ENCODE measurements around the gene CDK2AP2.
"Not testable (repeated sequence)": the region's sequence is repeated elsewhere in the genome, so short reads cannot be mapped to it uniquely, and the experiment has no call there.

Gene CDK2AP2

GRCh38 chr11:67466962-67467771 is 40.8 kb downstream of the CDK2AP2 start:
- CTCF ChIA-PET: no interaction called here
- TF ChIP-seq FOXK2 (IDR thresholded peaks at IDR 0.05): no peak
- no peak for TF ChIP-seq PKNOX1 (IDR thresholded peaks at IDR 0.05)
- TF ChIP-seq FOXM1 (IDR thresholded peaks at IDR 0.05; ENCODE audit: borderline replicate concordance): no peak
- no peak for TF ChIP-seq BHLHE40 (IDR thresholded peaks at IDR 0.05; ENCODE audit: borderline replicate concordance)
- DNase-seq (ENCODE audit: extremely low spot score): no peak
- POLR2A ChIA-PET: interaction anchor here (0.6 to 3.5 kb wide), 14 partner anchors 11 to 75 kb away, joined by 3 to 34 read pairs (median 4); partner anchors contain the start of genes AIP, CABP4, PPP1CA and PTPRCAP

- CTCF ChIA-PET: no interaction called here
- POLR2A ChIA-PET: interaction anchor here (2.1 to 3.2 kb wide), 3 partner anchors 37 to 65 kb away, joined by 7 to 14 read pairs (median 13); partner anchors contain the start of genes PPP1CA and RPS6KB2
These were observed 41.6 kb downstream of the CDK2AP2 start for GRCh38 chr11:67466367-67466766.

GRCh38 chr11:67465530-67465929 is 42.4 kb downstream of the CDK2AP2 start:
- DNase-seq (ENCODE audit: extremely low spot score); CTCF ChIA-PET: not testable (repeated sequence)
- POLR2A ChIA-PET: interaction anchor here (0.9 to 2.3 kb wide), 7 partner anchors 13 to 64 kb away, joined by 3 to 13 read pairs (median 6); partner anchors contain the start of genes AIP, GPR152, PPP1CA and RPS6KB2

More at GRCh38 chr11:67466367-67466766, 41.6 kb downstream of the CDK2AP2 start:
- TF ChIP-seq FOXM1 (IDR thresholded peaks at IDR 0.05; ENCODE audit: borderline replicate concordance) (no peak), ELF4 (IDR thresholded peaks at IDR 0.05) (no peak), FOXK2 (IDR thresholded peaks at IDR 0.05) (no peak), FOXA1 (IDR thresholded peaks at IDR 0.05) (no peak), HDGF (IDR thresholded peaks at IDR 0.05; ENCODE audit: borderline replicate concordance) (no peak), CTBP1 (IDR thresholded peaks at IDR 0.05; ENCODE audit: borderline replicate concordance) (no peak), L3MBTL2 (conservative IDR thresholded peaks at IDR 0.05) (no peak), LEF1 (IDR thresholded peaks at IDR 0.05; ENCODE audit: borderline replicate concordance) (no peak), ZNF384 (IDR thresholded peaks at IDR 0.05) (no peak), NFRKB (IDR thresholded peaks at IDR 0.05) (no peak), BHLHE40 (IDR thresholded peaks at IDR 0.05; ENCODE audit: borderline replicate concordance) (no peak), TARDBP (IDR thresholded peaks at IDR 0.05) (no peak)
- no peak for DNase-seq (ENCODE audit: extremely low spot score)

GRCh38 chr11:67465189-67465510 is 42.8 kb downstream of the CDK2AP2 start:
- ChIA-PET CTCF (no interaction called here), POLR2A (interaction anchor here (0.7 to 2.3 kb wide), 8 partner anchors 13 to 73 kb away, joined by 3 to 13 read pairs (median 4); partner anchors contain the start of genes AIP, GPR152, PPP1CA and RAD9A)
- no peak for TF ChIP-seq PKNOX1 (IDR thresholded peaks at IDR 0.05)
- TF ChIP-seq SP1 (IDR thresholded peaks at IDR 0.05): no peak
- TF ChIP-seq TARDBP (IDR thresholded peaks at IDR 0.05): no peak
- no peak for TF ChIP-seq FOXM1 (IDR thresholded peaks at IDR 0.05; ENCODE audit: borderline replicate concordance)
- no peak for TF ChIP-seq BHLHE40 (IDR thresholded peaks at IDR 0.05; ENCODE audit: borderline replicate concordance)
- TF ChIP-seq HDGF (IDR thresholded peaks at IDR 0.05; ENCODE audit: borderline replicate concordance): no peak
- no peak for TF ChIP-seq CTBP1 (IDR thresholded peaks at IDR 0.05; ENCODE audit: borderline replicate concordance)
- no peak for DNase-seq (ENCODE audit: extremely low spot score)

- peak; percentile 93 for DNase-seq (ENCODE audit: extremely low spot score)
- POLR2A ChIA-PET: interaction anchor here (0.7 to 2.3 kb wide), 9 partner anchors 12 to 73 kb away, joined by 3 to 13 read pairs (median 4); partner anchors contain the start of genes AIP, GPR152, PPP1CA and RAD9A
- CTCF ChIA-PET: no interaction called here
- TF ChIP-seq ARNT (IDR thresholded peaks at IDR 0.05): no peak
- TF ChIP-seq L3MBTL2 (conservative IDR thresholded peaks at IDR 0.05): peak; percentile 75
- no peak for TF ChIP-seq SUZ12 (IDR thresholded peaks at IDR 0.05)
- no peak for TF ChIP-seq FOXK2 (IDR thresholded peaks at IDR 0.05)
- TF ChIP-seq TARDBP (IDR thresholded peaks at IDR 0.05): no peak
- no peak for TF ChIP-seq BHLHE40 (IDR thresholded peaks at IDR 0.05; ENCODE audit: borderline replicate concordance)
- TF ChIP-seq FOXA1 (IDR thresholded peaks at IDR 0.05): no peak
- TF ChIP-seq PKNOX1 (IDR thresholded peaks at IDR 0.05): no peak
These were observed 43.4 kb downstream of the CDK2AP2 start for GRCh38 chr11:67464411-67465188.

GRCh38 chr11:67463680-67464410 is 44.1 kb downstream of the CDK2AP2 start:
- ChIA-PET POLR2A (interaction anchor here (1.5 kb wide), 1 partner anchor 13 kb away, joined by 4 read pairs; no protein-coding TSS in a partner anchor), CTCF (no interaction called here)
- TF ChIP-seq TARDBP (IDR thresholded peaks at IDR 0.05) (no peak), LEF1 (IDR thresholded peaks at IDR 0.05; ENCODE audit: borderline replicate concordance) (no peak), ZNF384 (IDR thresholded peaks at IDR 0.05) (no peak), ELF4 (IDR thresholded peaks at IDR 0.05) (no peak), BHLHE40 (IDR thresholded peaks at IDR 0.05; ENCODE audit: borderline replicate concordance) (no peak), ARNT (IDR thresholded peaks at IDR 0.05) (no peak)
- DNase-seq (ENCODE audit: extremely low spot score): no peak

Measured in HEK293T (cell line).